ENCODE data around the gene ZNF154. TPM values are rescaled to one million over a fixed set of nuclear protein-coding genes. Genes with fewer than 3 reads are reported as not detected.
"Not testable (repeated sequence)": the region's sequence is repeated elsewhere in the genome, so short reads cannot be mapped to it uniquely, and the experiment has no call there.

Gene ZNF154
- total RNA-seq = 1 to 10 TPM; 1.3 to 2.1 (median 1.6) TPM

- peaks cover 10% of the 10 kb centered on the region for H3K27me3 Mint-ChIP-seq (ENCODE audit: low read depth)
- peaks cover 60% of the 10 kb centered on the region for H3K9me3 Mint-ChIP-seq
- H3K4me1 Mint-ChIP-seq (ENCODE audit: low read depth) = peaks cover 20% of the 10 kb centered on the region
- H3K36me3 Mint-ChIP-seq (ENCODE audit: insufficient read depth) = peaks cover 44% of the 10 kb centered on the region
- peak; percentile 84 to 90 for ATAC-seq
- peak; percentile 18 for DNase-seq
- peak within 1 kb of the TSS; percentile 81 for H3K4me3 Mint-ChIP-seq
Observed at GRCh38 chr19:57708641-57709361, at the start of gene ZNF154. Gene ZNF154, minus strand, starts transcription at chr19:57709204. Its CDS starts 233 bp downstream, at chr19:57708971.

- Mint-ChIP-seq H3K27me3 (ENCODE audit: low read depth) (no peaks in the 10 kb centered on the region), H3K4me1 (ENCODE audit: low read depth) (no peaks in the 10 kb centered on the region), H3K4me3 (no peak overlapping the region), H3K9me3 (peaks cover 43% of the 10 kb centered on the region), H3K36me3 (ENCODE audit: insufficient read depth) (peaks cover 80% of the 10 kb centered on the region)
- no peak for ATAC-seq
- DNase-seq = no peak
Observed at GRCh38 chr19:57757941-57758340, 48.9 kb upstream of the ZNF154 start.

- Mint-ChIP-seq H3K27me3 (ENCODE audit: low read depth) (no peaks in the 10 kb centered on the region), H3K9me3 (peaks cover 66% of the 10 kb centered on the region), H3K36me3 (ENCODE audit: insufficient read depth) (peaks cover 86% of the 10 kb centered on the region), H3K4me3 (no peak overlapping the region), H3K4me1 (ENCODE audit: low read depth) (peaks cover 6% of the 10 kb centered on the region)
- ATAC-seq (no peak), DNase-seq (no peak)
Observed at GRCh38 chr19:57755031-57755430, 46.0 kb upstream of the ZNF154 start.

GRCh38 chr19:57754091-57754673 is 45.2 kb upstream of the ZNF154 start:
- Mint-ChIP-seq H3K9me3 (peaks cover 71% of the 10 kb centered on the region), H3K36me3 (ENCODE audit: insufficient read depth) (peaks cover 88% of the 10 kb centered on the region), H3K27me3 (ENCODE audit: low read depth) (no peaks in the 10 kb centered on the region), H3K4me1 (ENCODE audit: low read depth) (peaks cover 6% of the 10 kb centered on the region), H3K4me3 (no peak overlapping the region)
- ATAC-seq (no peak), DNase-seq (no peak)

GRCh38 chr19:57748029-57748428 is 39.0 kb upstream of the ZNF154 start:
- Mint-ChIP-seq H3K9me3 (peaks cover 40% of the 10 kb centered on the region), H3K36me3 (ENCODE audit: insufficient read depth) (peaks cover 53% of the 10 kb centered on the region), H3K4me3 (peak overlapping the region; percentile 96), H3K4me1 (ENCODE audit: low read depth) (peaks cover 25% of the 10 kb centered on the region), H3K27me3 (ENCODE audit: low read depth) (no peaks in the 10 kb centered on the region)
- DNase-seq = no peak
- no peak for ATAC-seq

- ATAC-seq (no peak), DNase-seq (no peak)
- peak overlapping the region; percentile 96 for H3K4me3 Mint-ChIP-seq
- H3K9me3 Mint-ChIP-seq = peaks cover 34% of the 10 kb centered on the region
- H3K36me3 Mint-ChIP-seq (ENCODE audit: insufficient read depth) = peaks cover 47% of the 10 kb centered on the region
- H3K4me1 Mint-ChIP-seq (ENCODE audit: low read depth) = peaks cover 24% of the 10 kb centered on the region
- no peaks in the 10 kb centered on the region for H3K27me3 Mint-ChIP-seq (ENCODE audit: low read depth)
Observed at GRCh38 chr19:57747472-57747807, 38.4 kb upstream of the ZNF154 start.

- Mint-ChIP-seq H3K4me1 (ENCODE audit: low read depth) (peaks cover 23% of the 10 kb centered on the region), H3K27me3 (ENCODE audit: low read depth) (no peaks in the 10 kb centered on the region), H3K36me3 (ENCODE audit: insufficient read depth) (peaks cover 43% of the 10 kb centered on the region), H3K9me3 (peaks cover 30% of the 10 kb centered on the region), H3K4me3 (peak within 1 kb of the TSS; percentile 96)
- ATAC-seq (peak; percentile 99 to 100), DNase-seq (peak; percentile 70)
Observed at GRCh38 chr19:57746580-57747471, 37.8 kb upstream of the ZNF154 start, which contains the start of gene ZNF776. Gene ZNF776, plus strand, starts transcription at chr19:57746815. Its CDS starts 244 bp downstream, at chr19:57747059.

- not testable (repeated sequence) for H3K4me1 Mint-ChIP-seq (ENCODE audit: low read depth); H3K27me3 Mint-ChIP-seq (ENCODE audit: low read depth); ATAC-seq; H3K36me3 Mint-ChIP-seq (ENCODE audit: insufficient read depth); H3K4me3 Mint-ChIP-seq; H3K9me3 Mint-ChIP-seq; DNase-seq
Observed at GRCh38 chr19:57738770-57739169, 29.8 kb upstream of the ZNF154 start.

- not testable (repeated sequence) for H3K36me3 Mint-ChIP-seq (ENCODE audit: insufficient read depth); H3K9me3 Mint-ChIP-seq; H3K27me3 Mint-ChIP-seq (ENCODE audit: low read depth); H3K4me1 Mint-ChIP-seq (ENCODE audit: low read depth); H3K4me3 Mint-ChIP-seq; ATAC-seq
- peak; percentile 28 for DNase-seq
Observed at GRCh38 chr19:57738320-57738719, 29.3 kb upstream of the ZNF154 start.

GRCh38 chr19:57720878-57721277 is 11.9 kb upstream of the ZNF154 start:
- DNase-seq (no peak), ATAC-seq (no peak)
- H3K4me3 Mint-ChIP-seq = no peak overlapping the region
- peaks cover 5% of the 10 kb centered on the region for H3K4me1 Mint-ChIP-seq (ENCODE audit: low read depth)
- peaks cover 56% of the 10 kb centered on the region for H3K9me3 Mint-ChIP-seq
- no peaks in the 10 kb centered on the region for H3K27me3 Mint-ChIP-seq (ENCODE audit: low read depth)
- peaks cover 62% of the 10 kb centered on the region for H3K36me3 Mint-ChIP-seq (ENCODE audit: insufficient read depth)

GRCh38 chr19:57719901-57720519 is 11.0 kb upstream of the ZNF154 start:
- Mint-ChIP-seq H3K9me3 (peaks cover 61% of the 10 kb centered on the region), H3K4me1 (ENCODE audit: low read depth) (peaks cover 5% of the 10 kb centered on the region), H3K27me3 (ENCODE audit: low read depth) (no peaks in the 10 kb centered on the region)

GRCh38 chr19:57719424-57719823 is 10.4 kb upstream of the ZNF154 start:
- no peaks in the 10 kb centered on the region for H3K27me3 Mint-ChIP-seq (ENCODE audit: low read depth)
- no peak overlapping the region for H3K4me3 Mint-ChIP-seq
- H3K36me3 Mint-ChIP-seq (ENCODE audit: insufficient read depth) = peaks cover 68% of the 10 kb centered on the region
- ATAC-seq (no peak), DNase-seq (no peak)
- H3K4me1 Mint-ChIP-seq (ENCODE audit: low read depth) = peaks cover 2% of the 10 kb centered on the region
- H3K9me3 Mint-ChIP-seq = peaks cover 59% of the 10 kb centered on the region

More at GRCh38 chr19:57719901-57720519, 11.0 kb upstream of the ZNF154 start:
- ATAC-seq = no peak
- no peak overlapping the region for H3K4me3 Mint-ChIP-seq
- peaks cover 66% of the 10 kb centered on the region for H3K36me3 Mint-ChIP-seq (ENCODE audit: insufficient read depth)
- DNase-seq = no peak

- no peak overlapping the region for H3K4me3 Mint-ChIP-seq
- H3K9me3 Mint-ChIP-seq = peaks cover 53% of the 10 kb centered on the region
Observed at GRCh38 chr19:57712222-57712621, 3.2 kb upstream of the ZNF154 start.

GRCh38 chr19:57709616-57710015 is 612 bp upstream of the ZNF154 start:
- Mint-ChIP-seq H3K9me3 (peaks cover 59% of the 10 kb centered on the region), H3K36me3 (ENCODE audit: insufficient read depth) (peaks cover 45% of the 10 kb centered on the region), H3K27me3 (ENCODE audit: low read depth) (peaks cover 10% of the 10 kb centered on the region), H3K4me3 (peak overlapping the region; percentile 81), H3K4me1 (ENCODE audit: low read depth) (peaks cover 20% of the 10 kb centered on the region)
- ATAC-seq (no peak), DNase-seq (no peak)

More at GRCh38 chr19:57712222-57712621, 3.2 kb upstream of the ZNF154 start:
- no peak for DNase-seq
- no peak for ATAC-seq
- Mint-ChIP-seq H3K36me3 (ENCODE audit: insufficient read depth) (peaks cover 45% of the 10 kb centered on the region), H3K27me3 (ENCODE audit: low read depth) (peaks cover 9% of the 10 kb centered on the region), H3K4me1 (ENCODE audit: low read depth) (peaks cover 14% of the 10 kb centered on the region)
